ENCODE data around the gene OSBPL1A.
"Not testable (repeated sequence)": the region's sequence is repeated elsewhere in the genome, so short reads cannot be mapped to it uniquely, and the experiment has no call there.

The OSBPL1A gene

DNA sequence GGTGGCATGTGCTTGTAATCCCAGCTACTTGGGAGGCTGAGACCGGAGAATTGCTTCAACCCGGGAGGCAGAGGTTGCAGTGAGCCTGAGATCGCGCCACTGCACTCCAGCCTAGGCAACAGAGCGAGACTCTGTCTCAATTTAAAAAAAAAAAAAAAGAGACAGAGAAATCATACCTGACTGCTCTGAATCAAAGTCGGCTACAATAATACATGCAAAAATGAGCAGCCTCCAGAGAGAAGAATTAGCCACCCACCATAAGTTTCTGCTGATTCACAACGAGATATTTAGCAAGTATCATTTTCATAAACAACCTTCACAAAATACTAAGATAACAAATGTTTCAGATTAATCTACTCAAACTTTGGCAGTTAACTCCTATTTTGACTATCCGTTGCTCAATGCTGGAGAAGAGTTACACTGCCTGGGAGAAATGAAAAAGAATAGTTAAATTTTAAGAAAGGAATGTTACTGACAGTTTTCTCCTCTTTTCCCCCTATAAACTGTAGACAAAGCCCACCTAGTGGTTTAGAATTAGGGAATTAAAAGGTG lies 1.5 kb downstream of the OSBPL1A start:
- DNase-seq, result no peak

DNA sequence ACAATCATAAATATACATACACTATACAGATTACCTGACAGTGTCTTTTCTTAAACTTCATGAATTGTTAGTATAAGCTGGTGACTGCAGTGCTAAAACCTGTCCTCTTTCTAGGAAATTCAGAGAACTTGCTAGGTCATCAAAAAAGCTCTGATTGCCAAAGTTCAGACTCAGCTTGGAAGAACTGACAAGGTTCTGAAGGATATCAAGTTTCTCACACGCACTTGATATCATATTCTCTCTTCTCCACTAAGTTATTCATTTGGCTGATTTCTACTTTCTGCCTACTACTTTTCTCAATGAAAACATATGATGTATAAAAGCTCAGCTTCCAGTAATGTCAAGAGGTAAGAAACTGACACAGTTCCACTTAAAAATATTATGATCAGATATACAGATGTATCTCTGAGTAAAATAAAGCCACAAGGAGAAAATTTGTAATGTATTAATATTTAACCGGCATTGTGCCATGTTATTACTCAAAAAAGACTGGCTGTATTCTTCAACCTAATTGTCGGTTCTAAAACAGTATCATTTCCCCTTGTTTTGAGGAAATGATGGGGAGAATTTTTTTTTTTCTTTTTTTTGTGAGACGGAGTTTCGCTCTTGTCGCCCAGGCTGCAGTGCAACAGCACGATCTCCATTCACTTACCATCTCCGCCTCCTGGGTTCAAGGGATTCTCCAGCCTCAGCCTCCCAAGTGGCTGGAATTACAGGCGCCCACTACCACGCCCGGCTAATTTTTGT lies 2.4 kb downstream of the OSBPL1A start:
- DNase-seq, result no peak

DNA sequence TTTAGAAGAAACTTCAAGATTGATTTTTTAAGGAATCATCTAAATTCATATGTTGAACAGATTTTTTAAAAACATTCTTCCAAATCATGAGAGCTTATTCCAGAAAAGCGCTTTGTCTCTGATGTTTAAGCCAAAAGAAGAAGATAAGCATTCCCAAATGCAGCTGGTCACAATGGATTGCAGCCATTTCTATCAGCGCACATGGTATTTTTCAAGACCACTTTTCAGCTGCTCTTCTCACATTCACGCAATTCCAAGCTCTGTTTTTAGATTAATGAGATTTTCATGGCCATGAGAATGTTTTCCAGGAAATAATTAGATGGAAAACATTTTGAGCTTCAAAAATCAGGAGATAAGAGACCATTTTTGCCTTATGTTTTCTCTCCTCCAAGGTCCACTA lies 8.7 kb downstream of the OSBPL1A start:
- no peak for DNase-seq

DNA sequence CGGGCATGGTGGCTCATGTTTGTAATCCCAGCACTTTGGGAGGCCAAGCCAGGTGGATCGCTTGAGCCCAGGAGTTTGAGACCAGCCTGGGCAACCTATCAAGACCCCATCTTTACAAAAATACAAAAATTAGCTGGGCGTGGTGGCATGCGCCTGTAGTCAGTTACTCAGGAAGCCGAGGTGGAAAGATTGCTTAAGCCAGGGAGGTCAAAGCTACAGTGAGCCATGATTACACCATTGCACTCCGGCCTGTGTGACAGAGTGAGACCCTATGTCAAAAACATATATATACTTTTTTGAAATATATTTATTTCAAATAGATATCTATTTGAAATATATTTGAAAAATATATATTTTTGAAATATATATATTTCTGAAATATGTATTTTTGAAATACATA lies 10.9 kb downstream of the OSBPL1A start:
- DNase-seq, result no peak

DNA sequence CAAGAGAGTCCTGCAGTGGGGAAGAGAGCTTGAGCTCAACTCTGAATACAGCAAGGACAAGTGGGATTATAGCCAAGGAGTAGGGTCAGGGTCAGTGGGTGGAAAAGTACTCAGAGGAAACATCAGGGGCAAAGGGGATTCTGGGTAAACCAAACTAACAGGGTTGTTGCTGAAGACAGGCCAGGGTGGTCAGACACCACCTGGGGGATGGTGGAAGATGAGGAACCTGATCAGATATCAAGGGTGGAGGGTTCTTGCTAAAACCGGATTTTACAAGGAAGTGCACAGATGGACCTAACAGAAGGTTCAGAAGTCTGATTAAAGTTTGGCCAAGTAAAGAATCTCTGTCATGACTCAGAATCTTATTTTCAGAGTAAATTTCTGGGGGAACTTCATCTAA lies 16.5 kb downstream of the OSBPL1A start:
- no peak for DNase-seq

DNA sequence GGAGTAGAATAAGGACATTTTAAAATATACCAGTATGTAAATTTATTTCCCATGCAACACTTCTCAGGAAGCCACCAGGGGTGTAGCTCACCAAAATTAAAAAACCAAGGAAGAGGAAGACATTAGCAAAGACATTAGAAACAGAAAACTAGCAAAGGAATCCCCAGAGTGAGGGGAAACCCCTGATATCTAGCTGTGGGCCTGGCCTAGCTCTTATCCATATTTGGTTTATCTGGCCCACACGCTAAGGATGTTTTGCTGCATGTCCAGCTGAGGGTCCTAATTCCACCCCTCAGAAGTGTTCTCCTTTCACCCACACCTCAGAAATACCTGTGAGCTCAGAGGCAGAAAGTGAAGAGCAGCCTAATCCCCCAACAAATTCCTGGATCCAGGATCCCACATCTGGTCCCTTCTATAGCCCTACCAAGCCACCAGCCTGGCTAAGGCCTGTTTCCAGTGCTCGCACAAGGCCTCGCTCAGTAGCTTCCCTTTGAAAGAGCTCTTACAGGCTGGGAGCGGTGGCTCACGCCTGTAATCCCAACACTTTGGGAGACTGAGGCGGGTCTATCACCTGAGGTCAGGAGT lies 17.4 kb downstream of the OSBPL1A start:
- DNase-seq, result no peak

DNA sequence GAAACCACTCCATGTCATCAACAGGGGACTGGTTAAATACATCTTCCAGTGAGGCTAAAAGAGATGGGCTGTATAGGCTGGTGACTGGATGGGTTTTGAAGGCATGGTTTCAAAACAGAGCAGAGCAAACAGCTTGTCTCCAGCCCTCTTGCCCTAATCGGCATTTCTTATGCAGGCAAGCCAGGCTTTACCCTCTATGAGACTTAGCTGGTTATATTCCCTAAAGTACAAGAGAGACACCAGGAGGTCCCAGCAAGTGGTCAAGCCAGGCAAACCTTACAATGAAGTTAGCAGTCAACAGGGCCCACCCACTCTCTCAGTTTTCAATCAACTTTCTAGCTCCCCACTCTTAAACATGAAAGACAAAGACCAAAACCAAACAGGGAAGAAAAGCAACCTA lies 19.0 kb downstream of the OSBPL1A start:
- DNase-seq, result no peak

DNA sequence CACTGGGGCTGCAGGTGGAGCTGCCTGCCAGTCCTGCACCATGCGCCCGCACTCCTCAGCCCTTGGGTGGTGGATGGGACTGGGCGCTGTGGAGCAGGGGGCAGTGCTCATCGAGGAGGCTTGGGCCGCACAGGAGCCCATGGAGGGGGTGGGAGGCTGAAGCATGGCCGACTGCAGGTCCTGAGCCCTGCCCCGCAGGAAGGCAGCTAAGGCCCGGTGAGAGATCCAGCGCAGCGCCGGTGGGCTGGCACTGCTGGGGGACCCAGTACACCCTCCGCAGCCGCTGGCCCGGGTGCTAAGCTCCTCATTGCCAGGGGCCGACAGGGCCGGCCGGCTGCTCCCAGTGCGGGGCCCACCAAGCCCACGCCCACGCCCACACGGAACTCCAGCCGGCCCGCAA lies 21.1 kb downstream of the OSBPL1A start:
- not testable (repeated sequence) for DNase-seq

DNA sequence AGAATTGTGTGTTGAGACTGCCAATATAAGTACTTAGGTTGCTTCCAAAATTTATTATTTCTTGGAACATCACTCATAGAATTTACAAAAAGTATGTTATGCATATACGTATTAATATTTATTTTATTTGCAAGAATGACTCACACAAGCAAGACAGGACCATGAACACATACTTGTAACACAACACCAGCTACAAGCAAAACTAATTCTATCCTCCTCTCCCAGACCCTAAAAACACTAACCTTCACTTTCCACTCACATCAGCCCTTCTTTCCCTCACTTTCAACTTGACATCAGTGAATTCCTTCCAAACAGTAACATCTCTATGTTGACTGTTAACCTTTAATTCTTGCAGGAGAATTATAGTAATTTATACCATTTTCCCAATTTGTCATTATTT lies 24.3 kb downstream of the OSBPL1A start:
- DNase-seq, result no peak

DNA sequence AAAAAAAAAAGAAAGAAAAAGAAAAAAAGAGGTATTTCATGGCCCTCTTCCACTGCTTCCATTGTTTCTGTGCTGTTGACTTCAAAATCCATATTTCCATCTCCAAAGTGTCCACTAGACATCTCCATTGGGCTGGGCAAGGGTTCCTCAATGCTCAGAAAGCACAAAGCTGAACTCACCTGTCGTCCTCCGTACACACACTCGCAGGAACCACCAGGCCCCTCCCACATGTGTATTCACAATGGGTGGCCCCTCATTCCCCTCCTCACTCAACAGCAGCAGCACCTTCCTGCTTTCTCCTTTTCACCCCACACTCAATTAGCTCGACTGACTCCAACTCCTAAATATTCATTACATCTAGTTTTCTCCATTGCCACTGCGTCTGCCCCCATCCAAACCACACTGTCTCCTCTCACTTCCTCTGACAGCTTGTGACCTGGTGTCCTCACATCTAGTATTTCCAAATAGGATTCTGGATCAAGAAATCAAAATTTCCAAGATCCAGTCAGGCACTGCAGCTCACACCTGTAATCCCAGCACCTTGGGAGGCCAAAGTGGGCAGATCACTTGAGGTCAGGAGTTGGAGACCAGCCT lies 25.2 kb downstream of the OSBPL1A start:
- no peak for DNase-seq

DNA sequence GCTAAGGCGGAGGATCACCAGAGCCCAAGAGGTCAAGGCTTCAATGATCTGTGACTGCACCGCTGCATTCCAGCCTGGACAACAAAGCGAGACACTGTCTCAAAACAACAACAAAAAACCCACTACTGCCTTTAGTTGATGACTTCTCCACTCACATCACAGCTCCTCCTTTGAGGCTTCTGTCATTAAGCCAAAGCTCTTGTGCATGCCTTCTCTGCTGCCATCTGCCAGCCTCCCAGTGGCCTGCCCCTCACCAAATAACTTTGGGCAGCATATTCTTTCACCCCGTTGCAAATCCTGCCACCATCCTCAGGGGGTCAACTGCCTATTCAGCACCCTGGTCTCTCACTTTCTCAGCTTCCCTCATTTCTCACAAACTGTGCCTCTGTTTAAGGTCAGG lies 27.5 kb downstream of the OSBPL1A start:
- DNase-seq, result no peak

DNA sequence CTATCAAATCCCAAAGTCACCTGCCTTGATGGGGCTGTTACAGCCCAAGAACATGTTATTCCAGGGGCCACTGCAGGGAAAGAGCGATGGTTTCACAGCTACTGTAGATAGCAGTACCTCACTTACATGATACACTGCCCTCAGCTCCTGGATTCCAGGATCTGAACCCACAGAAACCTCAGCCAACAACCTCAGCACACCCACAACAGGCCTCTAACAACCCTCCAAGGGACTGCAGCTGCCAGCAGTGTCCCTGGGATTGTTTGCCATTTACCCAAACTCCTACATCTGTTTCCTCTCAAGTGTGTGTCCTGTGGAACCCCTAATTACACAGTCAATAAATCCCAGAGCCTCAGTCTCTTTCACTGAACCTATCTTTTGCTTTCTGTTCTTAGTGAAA lies 28.2 kb downstream of the OSBPL1A start:
- no peak for DNase-seq

DNA sequence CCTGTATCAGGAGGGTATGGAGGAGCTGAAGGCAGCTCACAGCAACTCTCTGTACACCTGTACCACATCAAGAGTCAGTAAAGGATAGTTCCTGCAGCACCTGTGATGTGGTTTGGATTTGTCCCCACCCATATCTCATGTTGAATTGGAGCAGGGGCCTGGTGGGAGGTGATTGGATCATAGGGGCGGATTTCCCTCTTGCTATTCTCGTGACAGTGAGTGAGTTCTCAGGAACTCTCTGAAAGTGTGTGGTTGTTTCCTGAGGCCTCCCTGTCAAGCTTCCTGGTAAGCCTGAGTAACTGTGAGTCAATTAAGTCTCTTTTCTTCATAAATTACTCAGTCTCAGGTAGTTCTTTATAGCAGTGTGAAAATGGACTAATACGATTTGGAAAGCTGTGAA lies 28.9 kb downstream of the OSBPL1A start:
- DNase-seq, result no peak

DNA sequence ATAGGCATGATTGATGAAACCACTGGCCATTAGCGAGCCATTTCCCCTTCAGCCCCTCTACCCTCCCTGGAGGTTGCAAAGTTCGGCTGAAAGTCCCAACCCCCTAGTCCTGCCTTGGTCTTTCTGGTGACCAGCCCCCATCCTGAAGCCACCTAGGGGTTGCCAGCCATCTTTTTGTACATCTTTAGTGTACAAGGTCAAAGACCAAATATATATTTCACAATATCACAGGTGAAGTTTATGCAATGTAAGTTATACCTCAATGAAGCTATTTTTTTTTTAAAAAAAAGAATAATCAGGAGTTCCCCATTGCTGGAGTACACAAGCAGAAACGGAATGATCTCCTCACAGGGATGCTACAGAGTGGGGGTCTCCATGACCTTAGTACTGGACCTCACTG lies 31.3 kb downstream of the OSBPL1A start:
- DNase-seq, result no peak

DNA sequence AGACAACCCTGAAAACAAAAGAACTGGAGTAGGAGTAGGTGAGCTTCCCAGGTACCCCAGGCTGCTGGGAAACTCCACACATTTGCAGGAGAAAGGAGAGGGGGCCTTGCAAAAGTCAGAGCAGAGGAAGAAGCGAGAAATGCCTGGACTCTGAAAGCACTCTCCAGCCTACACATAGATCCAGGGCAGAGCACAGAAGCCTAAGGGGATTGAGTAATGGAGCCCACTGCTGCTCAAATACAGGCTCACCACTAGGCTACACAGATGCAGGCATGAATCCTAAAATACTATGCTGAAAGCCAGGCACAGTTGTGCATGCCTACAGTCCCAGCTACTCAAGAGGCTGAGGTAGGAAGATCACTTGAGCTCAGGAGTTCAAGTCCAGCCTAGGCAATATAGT lies 33.4 kb downstream of the OSBPL1A start:
- DNase-seq, result no peak

DNA sequence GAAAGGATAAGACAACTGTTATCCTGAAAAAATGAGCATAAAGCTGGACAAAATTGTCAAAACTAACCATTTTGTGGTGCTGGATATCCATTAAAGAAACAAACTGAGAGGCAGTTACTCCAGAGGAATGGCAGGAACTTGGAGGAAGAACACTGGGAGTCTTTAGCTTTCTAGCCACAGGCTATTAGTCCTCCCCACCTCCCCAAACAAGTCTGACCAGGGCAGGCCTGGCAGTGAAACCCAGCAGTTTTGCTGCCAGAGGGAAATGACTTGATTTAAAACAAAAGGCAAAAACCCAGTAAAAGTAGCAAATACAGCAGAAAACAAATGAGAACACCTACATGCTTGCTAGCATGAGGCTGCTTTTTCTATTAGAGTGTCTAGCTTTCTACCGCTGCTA lies 34.9 kb downstream of the OSBPL1A start:
- no peak for DNase-seq

DNA sequence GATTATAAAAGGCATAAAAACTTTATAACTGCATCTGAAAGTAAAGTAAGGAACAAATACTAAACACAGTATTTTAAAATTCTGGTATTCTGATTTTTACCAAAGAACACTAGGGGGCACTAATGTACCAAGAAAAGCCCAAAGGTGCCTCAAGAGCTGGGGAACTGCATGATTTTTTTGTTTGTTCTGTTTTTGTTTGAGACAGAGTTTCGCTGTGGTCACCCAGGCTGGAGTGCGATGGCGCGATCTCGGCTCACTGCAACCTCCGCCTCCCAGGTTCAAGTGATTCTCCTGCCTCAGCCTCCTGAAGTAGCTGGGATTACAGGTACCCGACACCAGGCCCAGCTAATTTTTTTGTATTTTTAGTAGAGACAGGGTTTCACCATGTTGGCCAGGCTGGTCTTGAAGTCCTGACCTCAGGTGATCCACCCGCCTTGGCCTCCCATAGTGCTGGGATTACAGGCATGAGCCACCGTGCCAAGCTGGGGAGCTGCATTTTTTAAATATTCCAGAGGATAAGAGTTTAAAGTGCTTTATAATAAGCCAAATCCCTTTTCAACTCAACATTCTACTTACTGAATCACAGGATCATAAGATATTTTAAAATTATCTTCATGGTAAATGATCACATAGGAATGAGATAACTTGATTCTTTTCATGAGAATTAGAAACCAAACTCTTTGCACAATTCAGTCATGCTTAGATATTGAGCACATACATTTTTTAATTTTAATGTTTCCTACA lies 37.7 kb downstream of the OSBPL1A start:
- DNase-seq, result peak; percentile 51

DNA sequence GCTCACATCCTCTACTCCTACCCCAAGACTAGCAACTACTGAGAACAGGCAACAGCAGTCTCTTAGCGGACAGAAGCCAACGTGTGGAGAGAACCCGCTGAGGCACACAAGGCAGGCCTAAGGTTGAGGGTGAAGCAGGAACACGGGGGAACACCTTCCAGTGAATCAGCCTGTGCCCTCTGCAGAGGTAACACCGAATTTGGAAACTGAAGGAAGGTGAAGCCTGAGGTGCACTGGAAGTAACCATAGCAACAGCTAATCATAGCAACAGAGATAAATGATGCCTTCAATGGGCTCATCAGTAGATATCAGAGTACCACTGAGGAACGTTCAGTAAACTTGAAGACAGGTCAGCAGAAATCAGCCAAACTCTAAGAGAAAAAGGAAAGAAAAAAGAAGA lies 43.3 kb downstream of the OSBPL1A start:
- no peak for DNase-seq

DNA sequence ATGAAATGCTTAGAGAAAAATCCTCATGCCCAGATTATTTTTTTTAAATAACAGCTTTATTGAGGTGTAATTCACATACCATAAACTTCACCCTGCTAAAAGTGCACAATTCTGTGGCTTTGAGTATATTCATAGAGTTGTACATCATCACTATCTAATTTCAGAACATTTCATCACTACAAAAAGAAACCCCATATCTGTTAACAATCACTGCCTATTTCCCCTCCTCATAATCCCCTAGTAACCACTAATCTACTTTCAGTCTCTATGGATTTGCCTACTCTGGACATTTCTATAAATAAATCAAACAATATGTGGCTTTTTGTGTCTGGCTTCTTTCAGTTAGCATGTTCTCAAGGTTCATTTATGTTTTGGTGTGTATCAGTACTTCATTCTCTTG lies 51.4 kb downstream of the OSBPL1A start:
- no peak for DNase-seq

DNA sequence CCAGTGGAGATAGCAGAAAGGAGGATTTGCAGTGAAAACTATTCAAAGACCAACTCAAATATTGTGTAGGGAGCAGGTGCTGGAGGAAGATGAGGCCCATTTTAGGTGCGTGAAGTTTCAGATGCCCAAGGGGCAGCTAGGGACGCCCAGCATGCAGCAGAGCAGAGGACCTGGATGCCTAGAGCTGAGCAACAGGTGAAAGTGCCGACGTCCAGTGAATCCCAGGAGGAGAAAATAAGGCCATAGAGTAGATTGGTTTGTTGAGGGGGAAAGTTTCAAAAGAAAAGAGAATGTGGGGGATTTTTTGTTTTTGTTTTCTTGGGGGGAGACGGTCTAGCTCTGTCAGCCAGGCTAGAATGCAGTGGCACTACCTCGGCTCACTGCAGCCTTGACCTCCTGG lies 53.1 kb downstream of the OSBPL1A start:
- DNase-seq, result no peak

DNA sequence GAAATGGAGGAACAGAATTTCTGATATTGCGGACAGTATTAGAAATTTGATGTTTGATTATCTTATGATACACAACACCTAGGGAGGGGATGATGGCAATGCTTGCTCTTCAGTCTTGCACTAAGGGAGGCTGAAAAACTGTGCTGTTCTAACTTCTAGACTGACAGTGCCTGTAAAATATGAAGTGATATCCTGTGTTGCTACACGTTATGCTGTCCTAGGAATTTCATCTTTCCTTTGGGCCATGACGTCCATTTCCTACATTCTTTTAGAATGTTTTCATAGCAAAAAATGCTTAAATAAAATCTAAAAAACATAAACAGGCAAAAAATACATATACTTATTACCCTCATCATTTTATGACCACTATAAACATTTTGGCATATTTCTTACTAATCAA lies 55.3 kb downstream of the OSBPL1A start:
- DNase-seq, result no peak

DNA sequence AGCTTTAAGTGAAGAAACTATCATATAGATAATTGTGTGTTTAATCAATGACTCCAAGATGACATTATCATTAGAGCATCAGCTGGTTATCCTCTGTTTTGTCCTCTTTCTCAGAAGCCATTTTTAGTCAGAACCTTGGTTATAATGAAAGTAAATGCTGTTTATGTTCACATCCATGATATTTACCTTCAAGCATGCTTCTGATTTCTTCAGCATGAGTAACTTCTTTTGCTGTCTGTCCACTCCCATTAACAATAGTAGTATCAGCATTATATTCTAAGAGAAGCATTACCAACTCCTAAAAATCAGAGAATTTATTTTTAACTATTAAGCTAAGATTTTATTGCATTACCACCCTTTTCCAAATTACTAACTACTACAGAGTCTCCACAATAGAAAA lies 56.3 kb downstream of the OSBPL1A start:
- DNase-seq, result no peak

DNA sequence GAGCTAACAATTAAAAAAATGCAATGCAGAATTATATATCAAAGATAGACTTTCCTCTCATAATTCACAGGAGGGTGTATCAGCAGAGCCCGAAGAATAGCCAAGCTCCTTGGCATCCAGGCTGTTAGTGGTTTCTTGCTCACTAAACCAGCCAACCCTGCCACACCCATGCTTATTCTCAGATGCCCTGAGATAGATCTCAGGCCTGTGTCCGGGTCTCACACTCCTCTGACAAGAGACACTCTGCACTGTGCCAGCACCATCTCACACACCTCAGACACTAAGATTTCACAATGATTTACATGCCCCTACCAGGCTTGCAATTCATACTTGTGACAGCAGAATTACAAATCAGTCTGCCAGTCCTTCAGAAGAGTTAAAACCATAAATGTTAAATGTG lies 64.5 kb downstream of the OSBPL1A start:
- DNase-seq, result no peak

DNA sequence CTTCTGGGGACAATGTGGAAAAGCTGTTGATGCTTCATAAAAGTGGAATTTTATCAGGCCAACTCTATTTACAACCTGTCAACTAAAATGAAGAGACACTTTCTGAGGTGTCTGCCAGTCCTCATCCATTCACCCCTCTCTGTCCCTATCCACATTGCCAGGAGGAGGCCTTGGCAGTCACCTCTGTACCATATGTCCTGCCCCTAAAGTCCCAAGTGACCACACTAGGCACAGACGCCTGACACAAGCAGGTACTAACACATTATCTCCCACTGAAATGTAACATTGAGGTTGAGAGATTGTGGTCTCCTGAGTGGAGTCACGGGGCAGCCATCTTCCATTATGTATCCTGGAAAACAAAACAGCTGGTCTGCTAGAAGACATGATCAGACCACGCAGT lies 71.4 kb downstream of the OSBPL1A start:
- DNase-seq, result no peak

All from retina (tissue), 1 donor.